Activated gamma-delta T cell treated with anti-CD3 and anti-CD28 coated beads, Interleukin-2, amount 50 U/mL, for 16 hours (primary cell): ENCODE measurements around the gene SHB.
"Not testable (repeated sequence)": the region's sequence is repeated elsewhere in the genome, so short reads cannot be mapped to it uniquely, and the experiment has no call there.

Experiments used
- DNase-seq: peaks from one replicate; pipeline ENCODE4 v3.0.0-alpha.2; 2020; ENCODE audit warnings: low read depth

SHB gene

DNA sequence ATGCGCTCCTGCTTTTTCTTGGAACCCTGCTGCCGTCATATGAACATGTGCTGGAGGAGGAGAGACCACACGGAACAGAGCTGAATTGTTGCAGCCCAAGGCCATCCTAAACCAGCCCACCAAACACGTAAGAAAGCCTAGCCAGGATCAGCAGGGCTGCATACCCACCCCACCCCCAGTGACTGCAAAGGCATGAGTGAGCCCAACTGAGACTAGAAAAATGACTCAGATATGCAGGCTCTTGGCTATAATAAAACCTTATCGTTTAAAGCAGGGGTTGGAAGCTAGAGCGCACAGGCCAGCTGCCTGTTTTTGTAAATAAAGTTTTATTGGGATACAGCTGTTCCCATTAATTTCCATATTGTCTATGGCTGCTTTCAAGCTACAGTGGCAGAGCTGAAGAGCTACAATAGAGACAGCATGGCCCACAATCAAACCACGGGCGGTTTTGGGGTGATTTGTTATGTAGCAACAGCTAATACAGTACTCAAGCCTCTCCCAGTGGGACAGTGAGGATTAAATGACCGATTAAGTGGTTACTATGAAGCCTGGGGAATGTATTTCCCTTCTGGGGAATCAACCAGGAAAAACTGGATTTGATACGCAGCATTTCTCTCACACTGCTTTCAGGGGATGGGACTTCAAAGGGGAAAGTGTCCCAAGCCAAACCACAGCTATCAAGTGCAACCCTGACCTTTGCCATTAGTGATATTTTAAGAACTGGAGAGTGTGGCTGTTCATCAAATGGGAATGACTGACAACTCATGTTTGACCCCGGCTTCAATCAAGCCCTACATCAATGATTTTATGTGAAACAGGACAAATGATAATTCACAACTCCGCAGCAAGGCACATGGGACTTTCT lies 6.3 kb downstream of the SHB start:
- no peak for DNase-seq

DNA sequence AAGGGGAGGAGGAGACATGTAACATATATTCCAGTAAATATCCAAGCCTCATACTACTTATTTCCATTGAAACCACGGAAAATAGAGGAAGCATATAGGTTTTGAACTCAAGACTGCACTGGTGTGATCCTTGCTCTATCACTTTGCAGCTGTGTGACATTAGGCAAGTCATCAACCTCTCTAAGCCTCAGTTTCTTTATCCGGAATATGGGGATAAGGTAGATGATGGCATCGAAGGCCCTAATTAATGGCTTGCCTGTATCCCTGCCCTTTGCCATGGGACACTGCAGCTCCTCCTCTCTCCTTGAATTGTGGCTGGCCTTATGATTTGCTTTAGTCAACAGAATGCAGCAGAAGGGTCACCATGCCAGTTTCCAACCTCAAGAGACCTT lies 6.9 kb downstream of the SHB start:
- DNase-seq: no peak

DNA sequence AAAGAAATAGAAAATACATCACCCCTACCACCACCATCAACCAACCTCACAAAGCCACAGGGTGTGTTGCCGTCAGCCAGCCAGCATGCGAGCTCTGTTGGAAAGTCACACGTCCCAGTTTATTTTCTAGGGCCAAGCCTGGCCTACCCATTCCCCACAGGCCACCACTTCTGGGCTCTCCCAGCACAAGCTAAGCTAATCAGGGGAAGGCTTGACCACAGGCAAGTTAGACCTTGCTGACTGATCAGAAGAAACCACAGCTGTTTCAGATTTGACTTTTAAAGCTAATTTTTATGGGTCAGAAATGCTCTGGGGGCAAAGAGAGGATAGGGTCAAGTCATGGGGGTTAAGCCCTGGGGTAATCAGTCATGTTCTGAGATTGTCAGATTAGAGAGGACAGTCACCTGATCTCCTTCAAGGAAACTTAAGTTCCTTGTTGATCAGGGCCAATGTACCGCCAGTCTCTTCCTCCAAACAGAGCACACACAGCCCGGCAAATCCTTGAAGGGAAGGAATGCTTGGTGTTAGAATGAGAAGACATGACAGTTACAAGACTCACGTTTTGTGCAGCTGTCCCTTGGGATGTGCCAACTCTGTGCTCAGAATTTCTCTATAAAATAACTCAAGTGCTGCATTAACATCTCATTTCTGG lies 7.6 kb downstream of the SHB start:
- no peak for DNase-seq

GRCh38 chr9:38060681-38061080 lies 8.3 kb downstream of the SHB start:
- DNase-seq: no peak

- no peak for DNase-seq
These were observed 9.6 kb downstream of the SHB start for GRCh38 chr9:38059233-38059936.

GRCh38 chr9:38058452-38059232 lies 10.4 kb downstream of the SHB start:
- DNase-seq: no peak

GRCh38 chr9:38057416-38058195 lies 11.4 kb downstream of the SHB start:
- no peak for DNase-seq

DNA sequence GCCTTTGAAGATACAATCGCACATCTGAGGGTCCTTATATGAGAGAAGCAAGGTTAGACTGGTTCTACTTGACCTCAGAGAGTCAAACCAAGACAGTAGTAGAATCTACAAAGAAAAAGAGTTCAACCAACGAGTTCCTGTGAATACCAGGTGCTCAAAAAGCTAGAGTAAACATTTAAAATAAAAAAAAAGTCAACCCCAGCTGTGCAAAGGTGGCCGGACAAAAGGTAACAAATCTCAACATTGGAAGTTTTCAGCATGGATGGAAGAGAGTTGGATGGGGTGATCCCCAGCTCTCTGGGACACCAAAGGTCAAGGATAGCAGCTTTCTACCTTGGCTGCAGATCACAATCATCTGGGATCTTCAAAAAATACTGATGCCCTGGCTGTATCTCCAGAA lies 14.4 kb downstream of the SHB start:
- no peak for DNase-seq

DNA sequence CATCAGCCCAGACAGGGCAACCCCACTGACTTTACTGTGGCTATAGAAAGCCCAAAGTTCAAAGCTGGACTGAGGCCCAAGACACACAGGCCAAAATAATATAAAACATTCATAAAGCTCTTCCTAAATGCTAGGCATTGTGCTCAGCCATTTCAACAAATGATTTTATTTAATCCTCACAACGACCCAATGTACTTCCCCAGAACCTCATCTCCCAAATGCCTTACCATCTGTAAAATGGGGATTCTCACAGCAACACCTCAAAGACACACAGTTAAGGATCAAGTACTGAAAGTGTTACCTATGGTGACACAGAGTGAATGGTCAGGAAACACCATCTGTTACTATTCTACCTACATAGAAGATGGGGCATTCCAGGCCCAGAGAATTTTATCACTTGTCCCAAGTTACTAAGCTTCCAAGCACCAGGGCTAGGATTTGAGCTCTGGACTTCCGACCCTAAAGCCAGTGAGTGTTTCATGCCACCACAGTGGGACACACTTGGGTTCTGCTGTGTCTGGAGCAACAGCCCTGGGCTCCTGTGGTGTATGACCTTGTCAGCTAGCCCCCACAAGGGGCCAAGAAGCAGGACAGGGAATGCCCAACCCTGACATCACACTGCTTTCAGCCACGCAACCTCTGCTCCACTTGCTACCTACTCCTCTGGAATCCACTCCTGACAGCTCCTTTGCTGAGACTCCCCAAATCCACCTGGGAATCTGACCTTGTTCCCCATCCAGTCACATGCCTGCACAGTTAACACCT lies 15.1 kb downstream of the SHB start:
- no peak for DNase-seq

GRCh38 chr9:38051780-38052546 lies 17.1 kb downstream of the SHB start:
- no peak for DNase-seq

DNA sequence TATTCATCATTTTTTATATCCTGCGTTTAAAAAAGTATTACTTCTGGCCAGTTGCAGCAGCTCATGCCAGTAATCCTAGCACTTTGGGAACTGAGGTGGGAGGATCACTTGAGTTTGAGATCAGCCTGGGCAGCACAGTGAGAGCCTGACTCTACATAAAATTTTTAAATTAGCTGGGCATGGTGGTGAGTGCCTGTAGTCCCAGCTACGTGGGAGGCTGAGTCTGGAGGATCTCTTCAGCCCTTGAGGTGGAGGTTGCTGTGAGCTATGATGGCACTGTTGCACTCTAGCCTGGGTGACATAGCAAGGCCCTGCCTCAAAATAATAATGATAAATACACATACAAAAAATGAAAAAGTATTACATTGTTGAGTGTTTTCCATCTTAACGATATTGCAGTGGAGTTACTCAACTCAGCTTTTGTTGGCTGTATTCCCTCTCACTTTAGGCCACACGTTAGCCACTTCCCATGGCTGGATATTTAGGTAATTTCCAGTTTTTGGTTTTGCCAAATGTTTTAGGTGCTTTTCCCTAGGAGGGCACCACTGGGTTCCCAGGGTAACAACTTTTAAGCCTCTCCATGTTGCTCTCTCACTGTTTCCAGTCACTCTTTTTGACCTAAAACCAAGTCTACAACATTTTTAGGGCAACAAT lies 20.6 kb downstream of the SHB start:
- no peak for DNase-seq

DNA sequence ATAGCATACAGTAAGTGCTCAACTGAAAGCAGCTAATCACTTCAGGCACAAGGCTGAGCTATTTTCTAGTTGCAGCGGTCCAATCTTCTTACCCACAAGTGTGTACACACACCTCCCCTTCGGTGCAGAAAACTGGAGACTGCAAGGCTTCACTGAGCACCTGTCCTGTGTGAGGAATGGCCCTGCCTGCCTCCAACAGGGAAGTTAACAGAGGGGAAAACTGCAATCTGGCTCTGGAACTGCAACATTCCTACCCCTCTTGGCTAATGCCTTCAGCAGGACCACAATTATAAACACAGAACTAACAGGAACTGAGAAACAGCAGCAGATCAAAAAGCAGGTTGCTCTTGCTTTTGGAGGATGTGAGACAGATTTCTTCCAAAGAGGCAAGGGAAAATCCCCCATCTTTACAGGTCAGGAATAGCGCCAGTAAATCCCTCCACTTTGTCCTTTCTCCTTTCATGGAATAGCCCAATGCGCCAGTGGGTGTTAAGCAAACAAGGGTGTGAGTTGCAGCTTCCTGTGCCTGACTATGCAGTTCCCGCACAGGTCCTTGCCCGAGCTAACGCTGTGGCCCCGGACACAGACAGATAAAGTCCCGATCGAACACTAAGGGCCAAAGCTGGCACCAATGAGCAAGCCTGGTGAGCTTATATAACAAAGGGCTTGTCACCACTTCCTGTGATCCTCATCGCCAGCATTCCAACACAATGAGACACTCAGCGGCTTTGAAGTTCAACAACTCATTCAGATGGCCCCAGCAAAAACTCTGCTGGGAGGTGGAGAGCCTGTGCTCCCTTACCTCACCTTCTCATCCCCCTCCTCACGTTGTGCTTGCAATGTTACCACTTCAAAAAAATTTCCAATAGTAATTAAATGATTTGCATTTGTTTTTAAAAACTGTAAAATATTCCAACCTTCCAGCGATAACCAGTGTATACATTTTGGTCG lies 21.5 kb downstream of the SHB start:
- no peak for DNase-seq

- DNase-seq: no peak
These were observed 22.2 kb downstream of the SHB start for GRCh38 chr9:38046661-38047300.

- not testable (repeated sequence) for DNase-seq
These were observed 23.1 kb downstream of the SHB start for GRCh38 chr9:38045939-38046338.

GRCh38 chr9:38044706-38045105 lies 24.3 kb downstream of the SHB start:
- DNase-seq: no peak

DNA sequence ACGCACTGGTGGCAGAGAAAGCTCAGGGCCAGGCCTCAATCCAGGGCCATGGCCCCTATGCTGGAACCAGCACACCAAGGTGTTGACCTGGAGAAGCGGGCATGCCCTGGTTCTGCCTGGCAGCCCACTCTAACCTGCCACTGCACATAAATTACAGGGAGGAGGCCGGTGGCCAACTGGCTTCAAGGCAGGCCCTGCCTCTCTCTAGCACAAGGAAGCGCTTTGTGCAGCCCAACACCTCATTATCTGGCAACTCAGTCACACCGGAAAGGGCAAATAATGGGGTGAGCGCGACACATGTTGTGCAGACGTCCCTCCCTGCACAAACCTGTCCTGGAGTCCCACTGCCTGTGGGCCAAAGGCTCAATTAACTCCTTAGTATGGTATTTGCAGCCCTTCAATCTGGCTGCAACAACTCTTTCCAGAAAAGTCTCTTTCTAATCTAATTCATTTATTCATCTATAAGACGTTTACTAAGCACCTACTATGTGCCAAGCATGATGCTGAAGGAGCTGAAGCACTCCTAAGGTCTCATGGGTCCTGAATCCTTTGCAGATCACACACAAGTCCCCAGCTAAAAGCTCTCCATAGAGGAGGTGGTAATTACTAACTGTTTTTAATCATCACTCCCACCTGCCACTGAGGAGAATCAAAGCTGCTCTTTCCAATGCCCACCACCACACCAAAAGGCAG lies 24.9 kb downstream of the SHB start:
- no peak for DNase-seq
